ENCODE measurements around the gene IGSF23. TPM values are rescaled to one million over a fixed set of nuclear protein-coding genes. Genes with fewer than 3 reads are reported as not detected.
"Not testable (repeated sequence)": the region's sequence is repeated elsewhere in the genome, so short reads cannot be mapped to it uniquely, and the experiment has no call there.

IGSF23 gene
- total RNA-seq, 2 donors from 2014 or later: not detected

DNA sequence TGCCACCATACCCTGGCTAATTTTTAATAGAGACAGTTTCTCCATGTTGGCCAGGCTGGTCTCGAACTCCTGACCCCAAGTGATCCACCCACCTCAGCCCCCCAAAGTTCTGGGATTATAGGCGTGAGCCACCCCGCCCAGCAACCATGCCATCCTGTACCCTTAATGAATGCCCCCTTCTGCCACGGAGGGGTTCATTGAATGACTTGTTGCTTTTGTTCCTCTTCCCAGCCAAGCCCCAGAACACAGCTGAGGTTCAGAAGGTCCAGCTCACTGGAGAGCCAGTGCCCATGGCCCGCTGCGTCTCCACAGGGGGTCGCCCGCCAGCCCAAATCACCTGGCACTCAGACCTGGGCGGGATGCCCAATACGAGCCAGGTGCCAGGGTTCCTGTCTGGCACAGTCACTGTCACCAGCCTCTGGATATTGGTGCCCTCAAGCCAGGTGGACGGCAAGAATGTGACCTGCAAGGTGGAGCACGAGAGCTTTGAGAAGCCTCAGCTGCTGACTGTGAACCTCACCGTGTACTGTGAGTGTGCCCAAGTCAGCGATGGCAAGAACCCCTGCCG lies 36.3 kb downstream of the IGSF23 start:
- ATAC-seq (no peak), DNase-seq (no peak)
- intact Hi-C loops (cut with DNase I, micrococcal nuclease): loop anchor here in 1 of 2 donors (10.0 kb wide), 1 partner anchor 75 kb away; no protein-coding TSS in a partner anchor

DNA sequence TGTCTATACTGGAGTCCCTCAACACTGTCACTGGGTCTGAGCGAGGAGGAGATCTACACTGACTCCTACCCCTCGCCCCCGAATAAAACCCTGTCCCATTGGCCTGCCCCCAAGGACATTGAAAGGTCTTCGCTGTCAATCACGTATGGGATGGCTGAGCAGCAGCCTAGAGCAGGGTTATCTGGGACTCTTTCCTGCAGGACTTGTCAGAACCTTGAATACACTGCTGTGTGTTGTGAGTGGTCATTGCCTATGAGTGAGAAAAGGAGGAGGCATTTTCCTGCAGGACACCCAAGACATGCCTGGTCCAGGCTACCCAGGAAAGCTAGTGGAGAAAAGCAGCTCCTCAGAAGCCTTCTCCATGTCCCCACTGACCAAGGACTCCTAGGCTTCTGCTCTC lies 40.0 kb downstream of the IGSF23 start:
- DNase-seq (no peak), ATAC-seq (no peak)
- intact Hi-C loops (cut with DNase I, micrococcal nuclease): loop anchor here in 1 of 2 donors (10.0 kb wide), 1 partner anchor 79 kb away; no protein-coding TSS in a partner anchor

DNA sequence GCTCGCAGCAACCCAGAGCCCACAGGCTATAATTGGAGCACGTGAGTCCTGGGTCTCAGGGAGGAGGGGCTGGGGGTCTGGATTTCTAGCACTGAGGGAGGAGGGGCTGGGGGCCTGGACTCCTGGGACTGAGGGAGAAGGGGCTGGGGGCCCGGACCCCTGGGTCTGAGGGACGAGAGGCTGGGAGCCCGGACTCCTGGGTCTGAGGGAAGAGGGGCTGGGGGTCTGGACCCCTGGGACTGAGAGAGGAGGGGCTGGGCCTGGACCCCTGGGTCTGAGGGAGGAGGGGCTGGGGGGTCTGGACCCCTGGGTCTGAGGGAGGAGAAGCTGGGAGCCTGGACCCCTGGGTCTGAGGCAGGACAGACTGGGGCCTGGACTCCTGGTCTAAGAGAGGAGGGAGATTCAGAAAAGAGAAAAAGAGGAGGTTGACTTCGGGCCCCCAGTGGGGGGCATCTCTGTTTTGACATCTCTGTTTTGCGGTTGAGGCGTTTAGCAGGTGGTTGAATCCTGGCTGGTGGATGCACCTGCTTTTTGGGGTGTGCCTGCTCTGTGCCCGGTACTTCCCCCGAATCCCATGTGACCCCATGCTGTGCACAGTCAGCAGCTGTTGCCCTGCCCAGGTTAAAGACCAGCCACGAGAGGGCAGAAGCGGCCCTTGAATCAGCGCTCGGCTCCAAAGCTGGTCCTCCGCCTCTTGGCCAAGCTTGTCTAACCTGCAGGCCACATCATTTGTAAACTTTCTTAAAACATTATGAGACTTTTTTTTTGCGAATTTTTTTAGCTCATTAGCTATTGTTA lies 40.8 kb downstream of the IGSF23 start:
- ATAC-seq (peak; percentile 85), DNase-seq (peak; percentile 77 to 86)
- intact Hi-C loops (cut with DNase I, micrococcal nuclease): loop anchor here in 1 of 2 donors (10.0 kb wide), 1 partner anchor 79 kb away; no protein-coding TSS in a partner anchor

DNA sequence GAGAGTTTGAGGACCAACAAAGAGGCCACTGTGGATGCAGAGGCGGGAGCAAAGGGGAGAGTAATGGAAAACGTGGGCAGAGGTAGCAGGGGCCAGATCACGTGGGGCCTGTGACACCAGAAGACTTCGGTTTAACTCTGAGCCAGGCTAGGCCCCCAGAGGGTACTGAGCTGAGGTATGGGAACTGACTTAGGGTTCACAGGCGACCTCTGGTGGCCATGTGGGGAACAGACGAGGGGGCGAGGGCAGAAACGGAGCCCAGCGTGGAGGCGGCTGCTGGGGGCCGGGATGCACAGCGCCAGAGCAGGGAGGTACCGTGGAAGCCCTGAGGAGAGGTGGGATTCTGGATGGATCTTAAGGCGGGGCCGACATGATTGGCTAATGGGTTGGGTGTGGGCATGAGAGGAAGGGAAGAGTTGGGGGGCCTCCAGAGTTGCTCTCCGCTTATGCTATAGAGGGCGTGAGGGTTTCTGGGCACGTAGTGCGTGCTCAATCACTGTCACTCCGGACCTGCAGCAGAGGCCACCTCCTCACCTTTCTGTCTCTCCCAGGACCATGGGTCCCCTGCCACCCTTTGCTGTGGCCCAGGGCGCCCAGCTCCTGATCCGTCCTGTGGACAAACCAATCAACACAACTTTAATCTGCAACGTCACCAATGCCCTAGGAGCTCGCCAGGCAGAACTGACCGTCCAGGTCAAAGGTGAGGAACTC lies 44.0 kb downstream of the IGSF23 start:
- intact Hi-C loops (cut with DNase I, micrococcal nuclease): loop anchor here (5.0 to 10.0 kb wide), 2 partner anchors 80 to 83 kb away; no protein-coding TSS in a partner anchor
- peak in 1 of 2 donors; percentile 70 for DNase-seq
- ATAC-seq: peak; percentile 59

DNA sequence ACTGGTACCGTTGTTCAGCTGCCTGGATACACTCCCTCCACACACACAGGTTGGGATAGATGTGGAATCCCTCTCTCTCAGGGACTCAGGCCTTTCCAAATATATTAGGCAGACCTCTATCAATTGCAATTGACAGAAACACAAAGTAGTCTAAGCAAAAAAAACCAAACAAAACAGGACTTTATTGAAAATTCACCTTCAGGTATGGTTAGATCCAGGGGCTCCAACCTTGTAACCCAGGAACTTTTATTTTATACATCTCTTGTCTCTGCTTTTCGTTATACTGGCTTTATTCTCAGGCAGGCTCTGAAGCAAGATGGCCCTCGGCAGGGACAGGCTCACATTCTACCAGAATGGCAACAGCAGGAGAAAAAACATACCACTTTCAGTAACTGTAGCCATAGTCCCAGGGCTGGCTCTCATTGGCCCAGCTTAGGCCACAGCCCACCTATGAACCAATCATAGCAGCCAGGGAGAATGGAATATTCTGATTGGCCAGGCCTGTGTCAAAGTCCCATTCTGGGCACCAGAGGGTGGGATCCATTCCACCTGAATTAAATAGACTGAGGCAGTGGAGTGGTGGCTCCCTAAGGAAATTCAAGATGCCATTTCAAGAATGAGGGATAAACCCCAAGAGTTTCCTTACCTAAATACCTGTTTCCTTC lies 44.8 kb downstream of the IGSF23 start:
- ATAC-seq (no peak), DNase-seq (no peak)
- intact Hi-C loops (cut with DNase I, micrococcal nuclease): loop anchor here (5.0 to 10.0 kb wide), 2 partner anchors 81 to 83 kb away; no protein-coding TSS in a partner anchor

DNA sequence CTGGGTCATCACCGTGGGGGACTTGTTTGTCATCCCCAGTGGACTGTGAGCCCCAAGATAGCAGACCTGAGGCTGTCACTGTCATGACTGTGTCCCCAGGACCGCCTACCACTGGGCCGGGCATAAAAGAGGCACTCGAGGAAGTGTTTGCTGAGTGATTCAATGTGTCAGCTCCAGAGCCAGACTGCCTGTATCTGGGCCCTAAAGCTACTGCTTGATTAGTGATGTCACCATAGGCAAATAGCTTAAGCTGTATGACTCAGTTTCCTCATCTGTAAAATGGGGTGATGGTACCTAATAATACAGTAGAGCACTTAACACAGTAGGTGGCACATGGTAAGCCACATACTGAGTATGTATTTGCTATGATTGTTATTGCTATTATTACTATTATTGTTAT lies 46.7 kb downstream of the IGSF23 start:
- ATAC-seq (no peak), DNase-seq (no peak)
- intact Hi-C loops (cut with DNase I, micrococcal nuclease): no loop called here

- intact Hi-C loops (cut with DNase I, micrococcal nuclease): no loop called here
- no peak for DNase-seq
- ATAC-seq: no peak
Measured at GRCh38 chr19:44661205-44661604, 47.8 kb downstream of the IGSF23 start.

GRCh38 chr19:44661904-44662303 lies 48.5 kb downstream of the IGSF23 start:
- no peak for DNase-seq
- intact Hi-C loops (cut with DNase I, micrococcal nuclease): no loop called here
- no peak for ATAC-seq

DNA sequence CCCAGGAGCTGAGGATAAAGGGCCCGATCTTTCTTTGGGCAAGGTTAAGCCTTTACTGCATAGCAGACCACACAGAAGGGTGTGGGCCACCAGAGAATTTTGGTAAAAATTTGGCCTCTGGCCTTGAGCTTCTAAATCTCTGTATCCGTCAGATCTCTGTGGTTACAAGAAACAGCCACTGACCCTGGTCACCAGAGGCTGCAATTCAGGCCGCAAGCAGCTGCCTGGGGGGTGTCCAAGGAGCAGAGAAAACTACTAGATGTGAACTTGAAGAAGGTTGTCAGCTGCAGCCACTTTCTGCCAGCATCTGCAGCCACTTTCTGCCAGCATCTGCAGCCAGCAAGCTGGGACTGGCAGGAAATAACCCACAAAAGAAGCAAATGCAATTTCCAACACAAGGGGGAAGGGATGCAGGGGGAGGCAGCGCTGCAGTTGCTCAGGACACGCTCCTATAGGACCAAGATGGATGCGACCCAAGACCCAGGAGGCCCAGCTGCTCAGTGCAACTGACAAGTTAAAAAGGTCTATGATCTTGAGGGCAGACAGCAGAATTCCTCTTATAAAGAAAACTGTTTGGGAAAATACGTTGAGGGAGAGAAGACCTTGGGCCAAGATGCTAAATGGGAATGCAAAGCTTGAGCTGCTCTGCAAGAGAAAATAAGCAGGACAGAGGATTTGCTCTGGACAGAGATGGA lies 49.5 kb downstream of the IGSF23 start:
- intact Hi-C loops (cut with DNase I, micrococcal nuclease): no loop called here
- DNase-seq: no peak

DNA sequence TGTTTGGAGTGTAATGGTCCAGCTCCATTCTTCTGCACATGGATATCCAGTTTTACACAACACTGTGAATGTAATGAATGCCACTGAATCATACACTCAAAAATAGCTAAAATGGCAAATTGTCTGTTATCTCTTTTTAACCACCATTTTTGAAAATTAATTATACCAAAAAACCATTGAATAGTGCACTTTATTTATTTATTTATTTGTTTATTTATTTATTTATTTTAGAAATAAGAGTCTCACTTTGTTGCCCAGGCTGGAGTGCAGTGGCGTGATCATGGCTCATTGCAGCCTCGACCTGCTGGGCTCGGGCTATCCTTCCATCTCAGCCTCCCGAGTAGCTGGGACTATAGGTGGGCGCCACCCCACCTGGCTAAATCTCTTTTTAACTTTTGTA lies 50.6 kb downstream of the IGSF23 start:
- DNase-seq (no peak), ATAC-seq (no peak)
- intact Hi-C loops (cut with DNase I, micrococcal nuclease): no loop called here

More for the DNA sequence above, 49.5 kb downstream of the IGSF23 start:
- ATAC-seq: no peak

DNA sequence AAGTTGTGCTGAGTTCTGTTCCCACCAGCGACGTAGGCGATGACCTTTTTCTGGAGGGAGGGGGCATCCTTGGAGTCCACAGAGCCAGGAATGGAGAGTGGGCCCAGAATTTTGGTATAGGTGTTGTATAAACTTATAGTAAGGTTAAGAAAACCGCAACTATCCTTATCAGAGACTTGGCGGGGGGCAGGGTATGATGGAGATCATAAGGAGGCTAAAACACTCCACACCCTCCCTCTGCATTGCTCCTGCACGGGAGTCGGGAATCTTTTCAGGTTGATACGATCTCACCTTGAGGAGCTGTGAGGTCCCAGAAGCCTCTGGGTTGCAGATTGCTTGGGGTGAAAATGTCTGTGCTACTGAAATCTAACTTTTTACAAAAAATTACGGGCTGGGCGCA lies 51.6 kb downstream of the IGSF23 start:
- intact Hi-C loops (cut with DNase I, micrococcal nuclease): no loop called here
- ATAC-seq: no peak
- DNase-seq: no peak

GRCh38 chr19:44666852-44667556 lies 53.6 kb downstream of the IGSF23 start:
- no peak for ATAC-seq

DNA sequence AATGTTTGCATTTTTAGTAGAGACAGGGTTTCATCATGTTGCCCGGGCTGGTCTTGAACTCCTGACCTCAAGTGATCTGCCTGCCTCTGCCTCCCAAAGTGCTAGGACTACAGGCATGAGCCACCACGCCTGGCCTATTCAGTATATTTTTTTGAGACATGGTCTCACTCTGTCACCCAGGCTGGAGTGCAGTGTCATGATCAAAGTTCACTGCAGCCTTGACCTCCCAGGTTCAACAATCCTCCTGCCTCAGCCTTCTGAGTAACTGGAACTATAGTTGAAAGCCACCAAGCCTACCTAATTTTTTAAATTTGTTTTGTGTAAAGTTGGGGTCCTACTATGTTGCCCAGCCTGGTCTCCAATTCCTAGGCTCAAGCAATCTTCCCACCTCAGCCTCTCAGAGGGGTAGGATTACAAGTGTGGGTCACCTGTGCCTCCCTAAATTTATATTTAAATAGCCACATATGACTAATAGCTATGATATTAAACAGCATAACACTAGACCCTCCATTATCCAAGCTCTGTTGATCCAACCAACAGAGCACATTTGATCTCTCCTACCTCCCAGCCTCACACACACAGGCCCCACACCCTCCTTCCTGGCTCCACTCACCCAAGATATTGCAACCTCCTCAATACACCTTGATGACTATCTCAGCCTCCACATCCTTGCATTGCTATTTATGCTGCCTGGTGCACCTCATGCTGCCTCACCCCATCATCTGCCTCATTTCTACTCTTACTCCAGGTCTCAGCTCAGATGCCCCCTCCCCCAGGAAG lies 55.8 kb downstream of the IGSF23 start:
- DNase-seq (no peak), ATAC-seq (peak; percentile 25)
- intact Hi-C loops (cut with DNase I, micrococcal nuclease): no loop called here

More at GRCh38 chr19:44666852-44667556, 53.6 kb downstream of the IGSF23 start:
- no peak for DNase-seq
- intact Hi-C loops (cut with DNase I, micrococcal nuclease): no loop called here

DNA sequence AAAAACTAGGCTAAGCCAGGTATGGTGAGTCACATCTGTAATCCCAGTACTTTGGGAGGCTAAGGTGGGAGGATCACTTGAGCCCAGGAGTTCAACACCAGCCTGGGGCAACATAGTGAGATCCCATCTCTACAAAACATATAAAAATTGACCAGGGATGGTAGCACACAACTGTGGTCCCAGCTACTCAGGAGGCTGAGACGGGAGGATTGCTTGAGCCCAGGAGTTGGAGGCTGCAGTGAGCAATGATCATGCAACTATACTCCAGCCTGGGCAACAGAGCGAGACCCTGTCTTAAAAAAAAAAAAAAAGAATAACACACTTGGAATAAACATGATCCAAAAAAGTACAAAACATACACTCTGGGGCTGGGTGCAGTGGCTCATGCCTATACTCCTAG lies 56.7 kb downstream of the IGSF23 start:
- ATAC-seq; intact Hi-C loops (cut with DNase I, micrococcal nuclease); DNase-seq: not testable (repeated sequence)

DNA sequence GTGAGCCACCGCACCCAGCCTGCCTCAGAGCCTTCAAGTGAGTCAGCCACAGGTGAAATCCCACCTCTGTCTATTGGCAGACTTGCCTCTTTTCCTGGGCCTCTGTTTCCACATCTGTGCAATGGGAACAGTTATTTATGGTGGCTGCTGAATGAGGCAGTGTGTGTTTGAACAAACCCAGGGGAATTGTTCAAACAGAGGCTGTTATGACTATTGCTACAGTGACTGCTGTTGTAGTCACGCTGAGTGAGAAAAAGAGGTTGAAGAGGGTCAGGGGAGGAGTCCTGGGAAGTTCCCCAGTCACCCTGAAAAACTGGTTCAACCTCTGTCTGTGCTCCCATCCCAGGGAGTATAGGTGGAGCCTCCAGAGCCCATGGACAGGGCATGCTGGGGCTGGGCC lies 58.0 kb downstream of the IGSF23 start, which contains the start of gene CEACAM19:
CEACAM19 (plus strand) TSS at position 83 of the 400 bp plus-strand sequence. CDS start 450 bp downstream, outside the sequence.
- ATAC-seq: peak; percentile 37
- DNase-seq: no peak
- intact Hi-C loops (cut with DNase I, micrococcal nuclease): no loop called here

DNA sequence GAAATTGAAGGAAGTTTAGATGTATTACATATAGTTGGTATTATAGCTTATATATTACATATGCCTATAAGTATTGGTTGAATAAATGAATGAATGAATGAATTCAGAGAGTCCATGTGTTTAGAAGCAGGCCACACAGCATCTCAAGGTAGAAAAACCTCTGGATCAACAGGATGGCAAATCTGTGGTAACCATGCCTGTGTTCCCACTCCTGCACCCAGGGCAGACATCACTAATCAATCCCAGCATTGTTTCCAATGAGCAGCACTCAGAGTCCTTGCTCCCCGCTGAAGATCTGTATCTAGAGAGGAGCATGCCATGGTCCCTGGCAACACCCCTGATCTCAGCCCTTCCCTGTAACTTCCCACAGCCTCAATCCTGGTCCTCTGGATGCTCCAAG lies 58.9 kb downstream of the IGSF23 start:
- no peak for DNase-seq
- intact Hi-C loops (cut with DNase I, micrococcal nuclease): no loop called here
- ATAC-seq: no peak

DNA sequence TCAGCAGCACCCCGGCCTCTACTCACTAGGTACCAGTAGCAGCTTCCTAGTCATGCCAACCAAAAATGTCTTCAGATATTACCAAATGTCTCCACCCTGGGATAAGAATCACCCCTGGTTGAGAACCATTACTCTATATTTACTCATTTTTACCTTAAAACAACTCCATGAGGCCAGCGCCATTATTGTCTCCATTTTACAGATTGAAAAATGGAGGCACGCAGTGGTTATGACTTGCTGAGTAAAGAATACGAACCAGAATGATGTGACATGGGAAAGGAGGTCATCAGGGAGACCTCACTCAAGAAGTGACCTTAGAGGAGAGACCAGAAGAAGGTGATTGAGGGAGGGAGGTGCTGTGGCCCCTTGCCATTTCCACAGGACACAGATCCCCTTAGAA lies 60.1 kb downstream of the IGSF23 start:
- ATAC-seq (no peak), DNase-seq (no peak)
- intact Hi-C loops (cut with DNase I, micrococcal nuclease): no loop called here

Measured in left colon (tissue), 2 donors.